Caki2 (cell line): ENCODE measurements around the gene PCDH12. TPM values are rescaled to one million over a fixed set of nuclear protein-coding genes. Genes with fewer than 3 reads are reported as not detected.
"Not testable (repeated sequence)": the region's sequence is repeated elsewhere in the genome, so short reads cannot be mapped to it uniquely, and the experiment has no call there.

ENCODE experiments used
- DNase-seq: peaks from one replicate; pipeline ENCODE4 v3.0.0-alpha.2; 2015; ENCODE audit warnings: low read depth
- in situ Hi-C: cut with HindIII; loops from 2 replicates; pipeline ENCODE4 v1.10.0; 2016; ENCODE audit warnings: low sequenced_read_pairs, low pct_unique_long_range_greater_than_20kb, mixed read lengths
- total RNA-seq: library from RNA; depleted of rRNA; stranded (reverse); fragments of >200 nt; shearing (Covaris generic); gene quantifications from 2 replicates; pipeline ENCODE4 v1.2.3, GENCODE V29; 2014; ENCODE audit warnings: low replicate concordance

Gene PCDH12
- total RNA-seq, 1 experiment from 2014 or later: not detected

- no peak for DNase-seq
- in situ Hi-C loops: no loop called here
Observed at GRCh38 chr5:141948812-141949211, 9.2 kb downstream of the PCDH12 start.

- DNase-seq: no peak
- in situ Hi-C loops: no loop called here
Observed at GRCh38 chr5:141947316-141947715, 10.7 kb downstream of the PCDH12 start.

GRCh38 chr5:141945511-141946051 is 12.4 kb downstream of the PCDH12 start:
- no peak for DNase-seq
- in situ Hi-C loops: no loop called here

GRCh38 chr5:141944076-141944475 is 13.9 kb downstream of the PCDH12 start:
- in situ Hi-C loops: no loop called here
- DNase-seq: no peak

GRCh38 chr5:141942185-141942857 is 15.7 kb downstream of the PCDH12 start:
- no peak for DNase-seq
- in situ Hi-C loops: no loop called here

- in situ Hi-C loops: no loop called here
- no peak for DNase-seq
Observed at GRCh38 chr5:141941779-141942178, 16.2 kb downstream of the PCDH12 start.

- in situ Hi-C loops: no loop called here
Observed at GRCh38 chr5:141941307-141941706, 16.7 kb downstream of the PCDH12 start.

GRCh38 chr5:141940695-141941271 is 17.2 kb downstream of the PCDH12 start:
- in situ Hi-C loops: no loop called here
- DNase-seq: no peak

More at GRCh38 chr5:141941307-141941706, 16.7 kb downstream of the PCDH12 start:
- no peak for DNase-seq

- no peak for DNase-seq
- in situ Hi-C loops: no loop called here
Observed at GRCh38 chr5:141935538-141935937, 22.5 kb downstream of the PCDH12 start.

- DNase-seq: no peak
- in situ Hi-C loops: no loop called here
Observed at GRCh38 chr5:141934099-141934844, 23.7 kb downstream of the PCDH12 start.

GRCh38 chr5:141933151-141933550 is 24.9 kb downstream of the PCDH12 start:
- in situ Hi-C loops: no loop called here
- no peak for DNase-seq

GRCh38 chr5:141931694-141932093 is 26.3 kb downstream of the PCDH12 start:
- no peak for DNase-seq
- in situ Hi-C loops: no loop called here

- DNase-seq: no peak
- in situ Hi-C loops: no loop called here
Observed at GRCh38 chr5:141929398-141930058, 28.5 kb downstream of the PCDH12 start.

GRCh38 chr5:141928051-141928450 is 30.0 kb downstream of the PCDH12 start:
- DNase-seq: no peak
- in situ Hi-C loops: no loop called here

- in situ Hi-C loops: no loop called here
Observed at GRCh38 chr5:141926434-141926833, 31.6 kb downstream of the PCDH12 start.

GRCh38 chr5:141923448-141924313 is 34.3 kb downstream of the PCDH12 start, which contains the start of gene DELE1:
DELE1 (plus strand) TSS chr5:141923871; CDS start chr5:141923942, 71 bp downstream.
- DNase-seq: peak; percentile 96
- in situ Hi-C loops: no loop called here

More at GRCh38 chr5:141926434-141926833, 31.6 kb downstream of the PCDH12 start:
- DNase-seq: no peak

GRCh38 chr5:141922827-141923447 is 35.1 kb downstream of the PCDH12 start:
- in situ Hi-C loops: not testable (repeated sequence)

More at GRCh38 chr5:141922827-141923447, 35.1 kb downstream of the PCDH12 start:
- not testable (repeated sequence) for DNase-seq
